Ishikawa (cell line): ENCODE data around the gene PPM1B.

ENCODE experiments used
- CEBPB ChIP-seq: IDR thresholded peaks from 2 replicates; pipeline ENCODE4 v1.6.1; 2012
- CREB1 ChIP-seq: IDR thresholded peaks from 2 replicates; pipeline ENCODE4 v1.6.1; 2012; ENCODE audit warnings: low read depth
- EGR1 ChIP-seq: IDR thresholded peaks from 2 replicates; pipeline ENCODE4 v1.6.1; 2012
- EP300 ChIP-seq: IDR thresholded peaks from 2 replicates; pipeline ENCODE4 v1.6.1; 2012; ENCODE audit warnings: borderline replicate concordance
- FOXM1 ChIP-seq: IDR thresholded peaks from 2 replicates; pipeline ENCODE4 v1.6.1; 2012; ENCODE audit warnings: low read depth, borderline replicate concordance
- MAX ChIP-seq: IDR thresholded peaks from 2 replicates; pipeline ENCODE4 v1.6.1; 2012
- NFIC ChIP-seq: IDR thresholded peaks from 2 replicates; pipeline ENCODE4 v1.6.1; 2012
- RAD21 ChIP-seq: IDR thresholded peaks from 2 replicates; pipeline ENCODE4 v1.6.1; 2012; ENCODE audit warnings: low read depth
- REST ChIP-seq: IDR thresholded peaks from 2 replicates; pipeline ENCODE4 v1.6.1; 2012; ENCODE audit warnings: low read depth, mild to moderate bottlenecking
- TAF1 ChIP-seq: IDR thresholded peaks from 2 replicates; pipeline ENCODE4 v1.6.1; 2012; ENCODE audit warnings: low read depth, mild to moderate bottlenecking
- TCF12 ChIP-seq: IDR thresholded peaks from 2 replicates; pipeline ENCODE4 v1.6.1; 2012; ENCODE audit warnings: low read depth
- TEAD4 ChIP-seq: IDR thresholded peaks from 2 replicates; pipeline ENCODE4 v1.6.1; 2012
- USF1 ChIP-seq: IDR thresholded peaks from 2 replicates; pipeline ENCODE4 v1.6.1; 2012
- YY1 ChIP-seq: IDR thresholded peaks from 2 replicates; pipeline ENCODE4 v1.6.1; 2012; ENCODE audit warnings: low read depth
- ZBTB7A ChIP-seq: IDR thresholded peaks from 2 replicates; pipeline ENCODE4 v1.6.1; 2012; ENCODE audit warnings: low read depth

Gene PPM1B

GRCh38 chr2:44126106-44126797, 42.4 kb upstream of the PPM1B start:
- no peak for TF ChIP-seq CEBPB
- TF ChIP-seq FOXM1, result no peak
- TF ChIP-seq REST, result no peak
- no peak for TF ChIP-seq CREB1
- TF ChIP-seq TAF1, result no peak
- TF ChIP-seq MAX, result no peak
- TF ChIP-seq NFIC, result no peak
- no peak for TF ChIP-seq TCF12

GRCh38 chr2:44130441-44130840, 38.2 kb upstream of the PPM1B start:
- no peak for TF ChIP-seq EGR1
- TF ChIP-seq USF1, result no peak
- no peak for TF ChIP-seq REST
- TF ChIP-seq CREB1, result no peak
- TF ChIP-seq RAD21, result no peak
- no peak for TF ChIP-seq TCF12

DNA sequence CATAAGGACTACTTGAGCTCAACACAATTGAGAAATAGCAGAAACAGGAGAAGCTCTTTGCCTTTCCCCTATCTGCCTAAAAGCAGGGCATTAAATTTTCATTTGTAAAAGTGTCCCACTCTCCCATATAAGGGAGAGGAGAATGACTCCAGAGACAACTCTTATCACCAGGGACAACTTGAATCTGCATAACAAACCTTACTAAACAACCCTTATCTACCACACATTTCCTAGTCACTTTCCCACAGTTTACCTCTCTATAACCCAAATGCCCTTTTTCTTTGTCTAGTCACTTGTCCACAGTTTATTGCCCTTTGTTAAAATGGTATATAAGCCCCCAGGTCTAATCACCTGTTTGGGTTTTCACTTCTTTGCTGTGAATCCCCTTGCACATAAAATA, 37.5 kb upstream of the PPM1B start:
- TF ChIP-seq YY1, result no peak
- no peak for TF ChIP-seq EP300
- TF ChIP-seq NFIC, result no peak
- TF ChIP-seq TEAD4, result no peak
- no peak for TF ChIP-seq TCF12
- TF ChIP-seq MAX, result no peak
- TF ChIP-seq USF1, result no peak

DNA sequence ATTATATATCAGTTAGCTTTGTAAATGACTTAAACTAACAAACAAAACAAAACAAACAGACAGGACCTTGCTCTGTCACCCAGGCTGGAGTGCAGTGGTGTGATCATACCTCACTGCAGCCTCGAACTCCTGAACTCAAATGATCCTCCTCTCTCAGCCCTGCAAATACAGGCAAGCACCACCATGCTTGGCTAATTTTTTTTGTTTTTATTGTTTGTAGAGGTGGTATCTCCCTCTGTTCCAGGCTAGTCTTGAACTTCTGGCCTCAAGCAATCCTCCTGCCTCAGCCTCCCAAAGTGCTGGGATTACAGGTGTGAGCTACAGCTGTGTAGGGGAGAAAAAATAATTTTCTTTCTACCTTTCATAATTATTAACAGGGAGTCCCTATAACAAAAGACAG, 33.8 kb upstream of the PPM1B start:
- TF ChIP-seq EGR1 (no peak), FOXM1 (no peak), TCF12 (no peak), REST (no peak), NFIC (no peak), CEBPB (no peak), MAX (no peak), USF1 (no peak), TAF1 (no peak), ZBTB7A (no peak), YY1 (no peak), RAD21 (no peak), TEAD4 (no peak), EP300 (no peak), CREB1 (no peak)
